ENCODE data around the gene GRIN2D. TPM values are rescaled to one million over a fixed set of nuclear protein-coding genes. Genes with fewer than 3 reads are reported as not detected.
A peak's percentile ranks its signal among the peaks of the same experiment; 100 is the strongest.

The GRIN2D gene
- total RNA-seq, 2 donors from 2014 or later, result 0.68 TPM; not detected in 1

GRCh38 chr19:48398375-48399235, 5.1 kb downstream of the GRIN2D start:
- TF ChIP-seq, protein P1, sequence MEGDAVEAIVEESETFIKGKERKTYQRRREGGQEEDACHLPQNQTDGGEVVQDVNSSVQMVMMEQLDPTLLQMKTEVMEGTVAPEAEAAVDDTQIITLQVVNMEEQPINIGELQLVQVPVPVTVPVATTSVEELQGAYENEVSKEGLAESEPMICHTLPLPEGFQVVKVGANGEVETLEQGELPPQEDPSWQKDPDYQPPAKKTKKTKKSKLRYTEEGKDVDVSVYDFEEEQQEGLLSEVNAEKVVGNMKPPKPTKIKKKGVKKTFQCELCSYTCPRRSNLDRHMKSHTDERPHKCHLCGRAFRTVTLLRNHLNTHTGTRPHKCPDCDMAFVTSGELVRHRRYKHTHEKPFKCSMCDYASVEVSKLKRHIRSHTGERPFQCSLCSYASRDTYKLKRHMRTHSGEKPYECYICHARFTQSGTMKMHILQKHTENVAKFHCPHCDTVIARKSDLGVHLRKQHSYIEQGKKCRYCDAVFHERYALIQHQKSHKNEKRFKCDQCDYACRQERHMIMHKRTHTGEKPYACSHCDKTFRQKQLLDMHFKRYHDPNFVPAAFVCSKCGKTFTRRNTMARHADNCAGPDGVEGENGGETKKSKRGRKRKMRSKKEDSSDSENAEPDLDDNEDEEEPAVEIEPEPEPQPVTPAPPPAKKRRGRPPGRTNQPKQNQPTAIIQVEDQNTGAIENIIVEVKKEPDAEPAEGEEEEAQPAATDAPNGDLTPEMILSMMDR (IDR thresholded peaks at IDR 0.05), result no peak
- no peak overlapping the region for H3K27ac ChIP-seq
- H3K36me3 ChIP-seq, result no peaks in the 10 kb centered on the region
- peaks cover 0 to 6% of the 10 kb centered on the region in 2 donors for H3K4me1 ChIP-seq (ENCODE audit: control insufficient read depth in 1 of 2, low read depth in 2 of 2)
- H3K9me3 ChIP-seq, result no peaks in the 10 kb centered on the region
- H3K4me3 ChIP-seq, result peak overlapping the region; percentile 66
- ATAC-seq (ENCODE audit: insufficient number of reproducible peaks, low FRiP score, low read depth) (no peak), DNase-seq (ENCODE audit: low spot score) (peak; percentile 21)
- peaks cover 17% of the 10 kb centered on the region for H3K27me3 ChIP-seq (replicated peaks; ENCODE audit: insufficient read depth)

DNA sequence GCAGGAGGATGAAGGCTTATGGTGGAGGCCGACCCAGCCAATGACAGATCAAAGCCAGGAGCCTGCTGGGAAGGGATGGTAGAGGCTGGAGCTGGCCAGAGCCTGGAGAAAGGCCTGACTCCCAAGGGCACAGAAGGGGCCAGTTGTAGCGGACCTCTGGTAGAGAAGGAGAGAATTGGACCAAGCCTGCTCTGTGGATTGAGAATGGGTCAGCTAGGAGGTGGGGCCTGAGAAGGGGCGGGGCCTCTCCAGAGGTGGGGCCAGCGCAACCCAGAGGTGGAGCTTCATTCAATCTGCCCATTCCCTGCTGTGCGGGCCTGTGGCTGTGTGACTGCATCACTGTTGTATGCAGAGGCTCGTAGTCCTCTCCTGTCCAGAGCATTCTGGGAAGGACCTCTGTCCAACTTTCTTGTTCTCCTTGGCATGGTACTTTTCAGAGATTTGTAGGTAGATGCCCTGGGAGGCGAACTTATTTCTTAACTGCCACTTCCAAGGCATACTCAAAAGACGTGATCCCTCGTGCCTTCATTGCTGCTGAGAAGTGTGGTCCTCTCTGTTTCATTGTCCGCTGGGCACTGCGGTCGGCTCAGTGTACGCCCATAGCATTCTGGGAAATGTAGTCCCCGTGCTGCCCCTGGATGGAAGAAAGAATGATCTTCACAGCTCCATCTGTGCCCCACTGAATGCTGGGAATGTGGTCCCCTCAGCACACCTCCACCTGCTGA, 6.7 kb downstream of the GRIN2D start:
- Histone ChIP-seq H3K4me1 (ENCODE audit: control insufficient read depth in 1 of 2, low read depth in 2 of 2) (no peaks in the 10 kb centered on the region), H3K36me3 (no peaks in the 10 kb centered on the region), H3K9me3 (no peaks in the 10 kb centered on the region), H3K27me3 (replicated peaks; ENCODE audit: insufficient read depth) (peaks cover 17% of the 10 kb centered on the region), H3K4me3 (peak overlapping the region; percentile 62), H3K27ac (no peak overlapping the region)
- DNase-seq (ENCODE audit: low spot score), result no peak
- ATAC-seq (ENCODE audit: insufficient number of reproducible peaks, low FRiP score, low read depth), result peak; percentile 41
- TF ChIP-seq, protein P1 (IDR thresholded peaks at IDR 0.05), result no peak

GRCh38 chr19:48401287-48401686, 7.8 kb downstream of the GRIN2D start:
- Histone ChIP-seq H3K9me3 (no peaks in the 10 kb centered on the region), H3K27ac (no peak overlapping the region), H3K4me1 (ENCODE audit: control insufficient read depth in 1 of 2, low read depth in 2 of 2) (no peaks in the 10 kb centered on the region), H3K27me3 (replicated peaks; ENCODE audit: insufficient read depth) (peaks cover 13% of the 10 kb centered on the region), H3K4me3 (no peak overlapping the region), H3K36me3 (no peaks in the 10 kb centered on the region)
- TF ChIP-seq, protein P1 (IDR thresholded peaks at IDR 0.05), result no peak
- no peak for DNase-seq (ENCODE audit: low spot score)
- no peak for ATAC-seq (ENCODE audit: insufficient number of reproducible peaks, low FRiP score, low read depth)

DNA sequence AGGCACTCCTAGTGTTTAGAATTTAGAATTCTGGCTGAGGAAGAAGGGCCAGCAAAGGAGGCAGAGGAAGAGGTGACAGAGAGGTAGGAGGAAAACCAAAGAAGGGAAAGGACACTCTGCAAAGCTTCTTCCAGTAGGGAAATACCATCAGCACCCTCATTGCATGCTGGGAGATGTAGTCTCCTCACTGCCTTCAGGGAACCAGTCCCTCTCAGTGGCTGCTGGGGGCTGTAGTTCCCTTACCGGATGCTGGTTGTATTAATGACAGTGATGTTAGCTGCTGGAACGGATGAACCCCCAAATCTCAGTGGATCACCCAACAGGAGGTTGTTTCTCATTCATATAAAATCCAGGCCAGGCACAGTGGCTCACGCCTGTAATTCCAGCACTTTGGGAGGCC, 10.1 kb downstream of the GRIN2D start:
- no peak for DNase-seq (ENCODE audit: low spot score)

More for the DNA sequence above, 10.1 kb downstream of the GRIN2D start:
- TF ChIP-seq, protein P1 (IDR thresholded peaks at IDR 0.05), result no peak
- Histone ChIP-seq H3K27me3 (replicated peaks; ENCODE audit: insufficient read depth) (no peaks in the 10 kb centered on the region), H3K36me3 (no peaks in the 10 kb centered on the region), H3K4me1 (ENCODE audit: control insufficient read depth in 1 of 2, low read depth in 2 of 2) (no peaks in the 10 kb centered on the region), H3K27ac (no peak overlapping the region), H3K9me3 (no peaks in the 10 kb centered on the region), H3K4me3 (no peak overlapping the region)
- no peak for ATAC-seq (ENCODE audit: insufficient number of reproducible peaks, low FRiP score, low read depth)

Data from thoracic aorta (tissue), 2 donors.